ENCODE measurements around the gene GCNT1. TPM values are rescaled to one million over a fixed set of nuclear protein-coding genes. Genes with fewer than 3 reads are reported as not detected.
"Not testable (repeated sequence)": the region's sequence is repeated elsewhere in the genome, so short reads cannot be mapped to it uniquely, and the experiment has no call there.

GCNT1 gene
- total RNA-seq, 2 donors from 2014 or later = 6.4 to 9.0 TPM

GRCh38 chr9:76453785-76454184 is 5.2 kb upstream of the GCNT1 start:
- Mint-ChIP-seq H3K4me1 (peaks cover 13% of the 10 kb centered on the region), H3K27me3 (no peaks in the 10 kb centered on the region), H3K4me3 (no peak overlapping the region), H3K36me3 (ENCODE audit: low read depth) (no peaks in the 10 kb centered on the region), H3K27ac (no peak overlapping the region)
- no peak for DNase-seq
- no peaks in the 10 kb centered on the region for H3K9me3 ChIP-seq (ENCODE audit: control insufficient read depth, low read length, poor library complexity, severe bottlenecking)
- ATAC-seq = no peak

DNA sequence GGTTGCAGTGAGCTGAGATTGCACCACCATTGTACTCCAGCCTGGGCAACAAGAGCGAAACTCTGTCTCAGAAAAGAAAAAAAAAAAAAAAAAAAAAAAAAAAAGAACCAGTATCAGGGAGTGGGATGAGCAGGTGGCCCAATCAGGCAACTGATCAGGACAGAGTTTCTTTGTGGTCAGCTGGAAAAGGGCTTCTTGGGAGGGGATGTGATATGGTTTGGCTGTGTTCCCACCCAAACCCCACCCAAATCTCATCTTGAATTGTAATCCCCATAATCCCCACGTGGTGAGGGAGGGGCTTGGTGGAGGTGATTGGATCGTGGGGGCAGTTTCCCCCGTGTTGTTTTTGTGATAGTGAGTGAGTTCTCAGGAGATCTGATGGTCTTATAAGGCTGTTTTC is 4.7 kb upstream of the GCNT1 start:
- H3K9me3 ChIP-seq (ENCODE audit: control insufficient read depth, low read length, poor library complexity, severe bottlenecking) = no peaks in the 10 kb centered on the region
- ATAC-seq (no peak), DNase-seq (no peak)
- Mint-ChIP-seq H3K4me1 (peaks cover 13% of the 10 kb centered on the region), H3K27ac (no peak overlapping the region), H3K4me3 (no peak overlapping the region), H3K36me3 (ENCODE audit: low read depth) (no peaks in the 10 kb centered on the region), H3K27me3 (no peaks in the 10 kb centered on the region)

DNA sequence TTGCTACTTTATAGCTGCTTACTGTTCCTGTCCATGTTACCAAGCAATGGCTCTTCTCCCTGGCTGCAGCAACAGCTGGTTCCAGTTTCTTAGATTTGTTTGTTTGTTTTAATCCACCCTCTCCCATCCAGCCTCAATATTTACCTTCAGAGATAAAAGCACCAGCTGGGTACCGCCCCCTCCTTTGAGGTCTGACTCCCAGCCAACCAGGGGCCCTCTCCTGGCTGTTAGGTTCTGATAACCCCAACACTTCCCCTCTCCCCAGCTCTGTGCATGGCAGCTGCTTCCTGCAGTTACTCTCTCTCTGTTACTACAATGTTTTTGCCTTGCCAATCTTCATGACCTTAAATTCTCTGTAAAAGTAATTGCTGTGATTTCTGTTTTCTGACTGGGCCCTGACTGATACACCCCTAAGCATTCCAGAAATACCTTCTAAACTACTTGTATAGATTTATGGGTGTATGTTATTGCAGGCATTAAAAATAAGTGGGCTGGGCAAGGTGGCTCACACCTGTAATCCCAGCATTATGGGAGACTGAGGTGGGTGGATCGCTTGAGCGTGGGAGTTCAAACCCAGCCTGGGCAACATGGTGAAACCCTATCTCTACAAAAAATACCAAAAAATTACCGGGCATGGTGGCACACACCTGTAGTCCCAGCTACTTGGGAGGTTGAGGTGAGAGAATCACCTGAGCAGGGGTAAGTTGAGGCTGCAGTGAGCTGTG is 2.6 kb upstream of the GCNT1 start:
- DNase-seq (peak; percentile 25 to 35 (median 26)), ATAC-seq (peak; percentile 57)
- Mint-ChIP-seq H3K4me1 (peaks cover 23% of the 10 kb centered on the region), H3K27ac (peak overlapping the region; percentile 73), H3K27me3 (no peaks in the 10 kb centered on the region), H3K4me3 (no peak overlapping the region), H3K36me3 (ENCODE audit: low read depth) (no peaks in the 10 kb centered on the region)
- H3K9me3 ChIP-seq (ENCODE audit: control insufficient read depth, low read length, poor library complexity, severe bottlenecking) = no peaks in the 10 kb centered on the region

GRCh38 chr9:76459694-76460635 is 983 bp downstream of the GCNT1 start:
- Mint-ChIP-seq H3K27ac (peak overlapping the region; percentile 77), H3K27me3 (no peaks in the 10 kb centered on the region), H3K4me3 (peak overlapping the region; percentile 95), H3K4me1 (peaks cover 25% of the 10 kb centered on the region), H3K36me3 (ENCODE audit: low read depth) (no peaks in the 10 kb centered on the region)
- ATAC-seq = no peak
- H3K9me3 ChIP-seq (ENCODE audit: control insufficient read depth, low read length, poor library complexity, severe bottlenecking) = no peaks in the 10 kb centered on the region
- no peak for DNase-seq

DNA sequence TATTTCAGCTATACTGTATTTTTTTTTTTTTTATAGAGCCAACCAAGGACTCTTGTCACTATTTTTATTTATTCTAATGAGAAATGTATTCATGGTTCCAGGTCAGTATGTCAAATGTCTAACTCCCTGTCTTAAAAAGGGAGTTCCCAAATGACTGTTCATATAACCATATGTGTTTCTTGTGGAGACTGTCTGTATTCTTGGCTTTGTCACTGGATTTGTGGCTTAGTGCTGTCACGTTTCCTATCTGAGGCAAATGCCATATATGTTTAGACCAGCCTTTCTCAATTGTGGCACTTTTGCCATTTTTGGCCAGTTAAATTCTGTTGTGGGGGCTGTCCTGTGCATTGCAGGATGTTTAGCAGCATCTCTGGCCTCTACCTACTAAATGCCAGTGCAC is 3.1 kb downstream of the GCNT1 start:
- Mint-ChIP-seq H3K36me3 (ENCODE audit: low read depth) (peaks cover 7% of the 10 kb centered on the region), H3K4me3 (no peak overlapping the region), H3K4me1 (peaks cover 26% of the 10 kb centered on the region), H3K27me3 (no peaks in the 10 kb centered on the region), H3K27ac (no peak overlapping the region)
- no peaks in the 10 kb centered on the region for H3K9me3 ChIP-seq (ENCODE audit: control insufficient read depth, low read length, poor library complexity, severe bottlenecking)
- no peak for ATAC-seq
- DNase-seq = no peak

GRCh38 chr9:76463211-76463610 is 4.2 kb downstream of the GCNT1 start:
- no peak for ATAC-seq

DNA sequence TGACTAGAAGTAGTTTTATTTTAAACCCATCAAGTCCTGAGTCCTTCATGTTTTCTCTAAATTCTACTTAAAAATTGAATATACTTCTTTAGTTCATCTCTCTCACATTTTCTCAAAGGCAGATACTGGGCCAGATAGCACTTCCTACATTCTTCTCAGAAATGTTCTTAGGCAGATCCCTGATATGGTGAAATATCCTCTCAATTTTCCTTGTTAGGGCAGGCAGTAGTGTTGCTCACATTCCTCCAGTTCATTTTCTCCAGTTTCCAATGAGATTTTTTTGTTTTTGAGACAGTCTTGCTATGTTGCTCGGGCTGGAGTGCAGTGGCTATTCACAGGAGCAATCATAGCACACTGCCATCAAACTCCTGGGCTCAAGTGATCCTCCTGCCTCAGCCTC is 5.7 kb downstream of the GCNT1 start:
- peaks cover 24% of the 10 kb centered on the region for H3K4me1 Mint-ChIP-seq
- DNase-seq (no peak), ATAC-seq (no peak)
- H3K36me3 Mint-ChIP-seq (ENCODE audit: low read depth) = peaks cover 10% of the 10 kb centered on the region
- H3K27ac Mint-ChIP-seq = no peak overlapping the region
- H3K4me3 Mint-ChIP-seq = no peak overlapping the region
- no peaks in the 10 kb centered on the region for H3K27me3 Mint-ChIP-seq
- no peaks in the 10 kb centered on the region for H3K9me3 ChIP-seq (ENCODE audit: control insufficient read depth, low read length, poor library complexity, severe bottlenecking)

More at GRCh38 chr9:76463211-76463610, 4.2 kb downstream of the GCNT1 start:
- Mint-ChIP-seq H3K36me3 (ENCODE audit: low read depth) (peaks cover 7% of the 10 kb centered on the region), H3K4me3 (no peak overlapping the region), H3K27me3 (no peaks in the 10 kb centered on the region), H3K27ac (peak overlapping the region; percentile 37), H3K4me1 (peaks cover 28% of the 10 kb centered on the region)
- DNase-seq = no peak
- H3K9me3 ChIP-seq (ENCODE audit: control insufficient read depth, low read length, poor library complexity, severe bottlenecking) = no peaks in the 10 kb centered on the region

- DNase-seq (no peak), ATAC-seq (no peak)
- Mint-ChIP-seq H3K27ac (peak overlapping the region; percentile 12), H3K27me3 (no peaks in the 10 kb centered on the region), H3K36me3 (ENCODE audit: low read depth) (peaks cover 10% of the 10 kb centered on the region), H3K4me1 (peaks cover 17% of the 10 kb centered on the region), H3K4me3 (no peak overlapping the region)
- H3K9me3 ChIP-seq (ENCODE audit: control insufficient read depth, low read length, poor library complexity, severe bottlenecking) = no peaks in the 10 kb centered on the region
These were observed 6.7 kb downstream of the GCNT1 start for GRCh38 chr9:76465442-76466298.

DNA sequence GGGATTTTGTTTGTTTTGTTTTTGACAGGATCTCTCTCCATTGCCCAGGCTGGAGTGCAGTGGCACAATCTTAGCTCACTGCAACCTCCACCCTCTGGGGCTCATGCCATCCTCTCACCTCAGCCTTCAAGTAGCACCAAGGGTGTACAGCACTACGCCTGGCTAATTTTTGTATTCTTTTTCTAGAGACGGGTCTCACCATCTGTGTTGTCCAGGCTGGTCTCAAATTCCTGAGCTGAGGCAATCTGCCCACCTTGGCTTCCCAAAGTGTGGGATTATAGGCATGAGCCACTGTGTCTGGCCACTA is 7.3 kb downstream of the GCNT1 start:
- peaks cover 17% of the 10 kb centered on the region for H3K4me1 Mint-ChIP-seq
- H3K9me3 ChIP-seq (ENCODE audit: control insufficient read depth, low read length, poor library complexity, severe bottlenecking) = no peaks in the 10 kb centered on the region
- H3K27ac Mint-ChIP-seq = no peak overlapping the region
- ATAC-seq (no peak), DNase-seq (no peak)
- H3K36me3 Mint-ChIP-seq (ENCODE audit: low read depth) = peaks cover 10% of the 10 kb centered on the region
- no peak overlapping the region for H3K4me3 Mint-ChIP-seq
- no peaks in the 10 kb centered on the region for H3K27me3 Mint-ChIP-seq

DNA sequence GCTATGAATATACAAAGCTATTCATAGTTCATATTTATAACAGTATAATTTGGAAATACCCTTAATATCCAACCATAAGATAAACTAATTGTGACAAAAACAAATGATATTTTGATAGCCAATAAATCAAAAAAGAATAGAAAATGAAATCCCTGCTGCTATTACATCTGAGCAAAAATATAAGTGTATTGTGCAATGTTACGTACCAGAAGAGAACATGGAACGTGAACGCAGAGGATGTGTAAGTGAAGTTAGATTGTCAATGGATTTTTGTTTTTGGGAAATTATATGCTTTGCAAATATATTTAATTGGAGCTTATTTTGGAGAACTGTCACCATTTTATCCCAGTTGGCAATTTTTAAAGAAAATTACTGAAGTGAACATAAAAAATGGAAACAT is 15.4 kb downstream of the GCNT1 start:
- peaks cover 2% of the 10 kb centered on the region for H3K4me1 Mint-ChIP-seq
- H3K27me3 Mint-ChIP-seq = no peaks in the 10 kb centered on the region
- no peak overlapping the region for H3K4me3 Mint-ChIP-seq
- DNase-seq = no peak
- ATAC-seq = no peak
- H3K27ac Mint-ChIP-seq = no peak overlapping the region
- H3K36me3 Mint-ChIP-seq (ENCODE audit: low read depth) = peaks cover 5% of the 10 kb centered on the region
- no peaks in the 10 kb centered on the region for H3K9me3 ChIP-seq (ENCODE audit: control insufficient read depth, low read length, poor library complexity, severe bottlenecking)

- Mint-ChIP-seq H3K4me3 (no peak overlapping the region), H3K27me3 (no peaks in the 10 kb centered on the region), H3K36me3 (ENCODE audit: low read depth) (peaks cover 3% of the 10 kb centered on the region), H3K4me1 (peaks cover 2% of the 10 kb centered on the region), H3K27ac (no peak overlapping the region)
- no peaks in the 10 kb centered on the region for H3K9me3 ChIP-seq (ENCODE audit: control insufficient read depth, low read length, poor library complexity, severe bottlenecking)
- no peak for DNase-seq
- no peak for ATAC-seq
These were observed 16.7 kb downstream of the GCNT1 start for GRCh38 chr9:76475686-76476085.

- H3K27me3 Mint-ChIP-seq; ATAC-seq; DNase-seq; H3K4me1 Mint-ChIP-seq; H3K9me3 ChIP-seq (ENCODE audit: control insufficient read depth, low read length, poor library complexity, severe bottlenecking); H3K36me3 Mint-ChIP-seq (ENCODE audit: low read depth); H3K27ac Mint-ChIP-seq; H3K4me3 Mint-ChIP-seq: not testable (repeated sequence)
These were observed 18.8 kb downstream of the GCNT1 start for GRCh38 chr9:76477818-76478217.

GRCh38 chr9:76478226-76478625 is 19.2 kb downstream of the GCNT1 start:
- Mint-ChIP-seq H3K36me3 (ENCODE audit: low read depth) (peaks cover 3% of the 10 kb centered on the region), H3K27me3 (no peaks in the 10 kb centered on the region), H3K4me1 (peaks cover 2% of the 10 kb centered on the region), H3K27ac (no peak overlapping the region), H3K4me3 (no peak overlapping the region)
- DNase-seq (no peak), ATAC-seq (no peak)
- no peaks in the 10 kb centered on the region for H3K9me3 ChIP-seq (ENCODE audit: control insufficient read depth, low read length, poor library complexity, severe bottlenecking)

Data from T-helper 17 cell (primary cell).